CD4-positive, alpha-beta T cell treated with Interleukin-1 beta for 1 hour (primary cell): ENCODE data around the gene TRMT61A.

Source experiments
- DNase-seq, 2 donors: peaks; one replicate each; pipeline ENCODE4 v3.0.0-alpha.2; 2020 to 2022

TRMT61A gene

DNA sequence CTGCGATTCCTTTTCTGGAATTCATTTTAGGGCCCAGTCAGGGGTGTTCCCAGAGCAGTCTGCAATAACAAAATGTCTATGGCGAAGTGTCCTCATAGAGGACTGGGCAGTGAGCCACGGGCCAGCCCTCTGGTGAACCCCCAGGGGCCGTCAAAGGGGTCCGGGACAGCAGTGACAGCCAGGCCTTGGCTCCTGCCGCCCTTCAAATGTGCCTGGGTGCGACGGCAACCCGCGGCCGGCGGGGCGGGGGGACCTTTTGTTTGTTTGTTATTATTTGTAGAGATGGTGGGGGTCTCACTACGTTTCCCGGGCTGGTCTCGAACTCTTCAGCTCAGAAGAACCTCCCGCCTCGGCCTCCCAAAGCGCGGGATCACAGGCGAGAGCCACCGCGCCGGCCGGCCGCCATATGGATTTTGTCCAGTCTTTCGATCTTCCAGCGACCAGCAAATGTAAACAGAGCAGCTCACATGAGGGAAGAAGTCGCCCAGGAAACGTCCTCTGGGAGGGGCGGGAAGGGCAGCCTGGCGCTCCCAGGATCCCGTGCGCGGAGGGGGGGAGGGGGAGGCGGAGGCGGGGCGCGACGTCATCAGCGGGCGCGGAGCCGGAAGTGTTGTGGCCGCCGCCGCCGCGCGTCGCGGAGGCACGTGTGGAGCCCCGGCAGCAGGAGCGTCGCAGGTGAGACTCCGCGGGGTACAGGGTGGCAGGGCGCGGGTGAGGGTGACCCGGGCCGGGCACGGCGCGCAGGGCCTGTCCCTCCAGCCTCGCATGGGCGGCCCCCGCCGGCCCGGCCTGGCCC lies at the start of gene TRMT61A:
Gene TRMT61A, plus strand, starts transcription at position 610 of the 796 bp plus-strand sequence. CDS start 783 bp downstream, outside the sequence.
- DNase-seq: peak; percentile 80 to 82

GRCh38 chr14:103480595-103480994 lies 48.4 kb upstream of the TRMT61A start:
- DNase-seq: peak in 1 of 2 donors; percentile 20

GRCh38 chr14:103483600-103483999 lies 45.4 kb upstream of the TRMT61A start:
- DNase-seq: no peak

DNA sequence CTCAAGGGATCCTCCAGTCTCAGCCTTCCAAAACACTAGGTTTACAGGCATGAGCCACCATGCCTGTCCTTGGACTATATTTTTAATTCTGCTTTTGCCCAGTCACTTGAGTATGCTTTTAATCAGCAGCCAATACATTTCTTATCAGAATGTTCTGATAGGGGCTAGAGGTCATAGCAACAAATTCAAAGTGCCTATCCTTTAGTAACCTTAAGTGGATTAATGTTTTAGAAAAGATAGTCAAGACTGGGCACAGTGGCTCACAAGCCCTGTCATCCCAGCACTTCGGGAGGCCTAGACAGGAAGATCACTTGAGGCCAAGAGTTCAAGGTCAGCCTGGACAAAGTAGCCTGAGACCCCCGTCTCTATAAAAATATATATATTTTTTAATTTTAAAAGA lies 43.5 kb upstream of the TRMT61A start:
- no peak for DNase-seq

DNA sequence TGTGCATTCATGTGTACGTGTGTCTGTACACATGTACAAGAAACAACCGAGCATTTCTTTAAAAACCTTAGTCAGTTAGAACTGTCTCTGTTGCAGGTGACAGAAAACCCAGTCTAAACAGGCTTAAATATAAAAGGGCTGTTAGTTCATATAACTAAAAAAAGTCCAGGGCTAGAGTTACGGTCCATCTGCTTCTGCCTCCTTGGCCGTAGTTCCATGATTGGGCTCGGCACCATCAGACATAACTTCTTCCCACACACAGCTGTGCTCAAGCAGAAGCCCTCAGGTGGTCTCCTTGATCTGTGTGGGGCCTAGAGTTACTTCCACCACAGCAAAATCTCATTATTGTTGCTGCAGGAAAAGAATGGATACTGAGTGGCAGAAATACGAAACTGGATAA lies 40.9 kb upstream of the TRMT61A start:
- DNase-seq: no peak

DNA sequence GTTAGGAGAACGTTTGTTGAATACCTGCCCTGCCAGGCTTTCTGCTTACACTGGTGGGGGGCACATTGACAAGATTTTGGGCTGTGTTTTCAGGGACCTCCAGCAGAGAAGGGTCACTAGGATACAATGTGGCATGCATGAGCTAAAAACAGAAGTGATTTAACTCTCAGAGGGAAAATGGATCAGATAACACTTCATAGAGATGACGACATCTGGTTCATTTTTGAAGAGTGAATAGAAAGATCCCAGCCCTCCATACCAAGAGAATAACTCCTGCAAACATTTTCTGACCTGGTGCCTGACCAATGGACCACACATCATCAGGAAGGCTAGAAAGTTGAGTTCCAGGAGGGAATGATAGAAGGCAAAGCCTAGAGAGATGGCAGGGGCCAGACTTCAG lies 40.0 kb upstream of the TRMT61A start:
- no peak for DNase-seq

GRCh38 chr14:103489621-103490020 lies 39.4 kb upstream of the TRMT61A start:
- DNase-seq: no peak

GRCh38 chr14:103491691-103492090 lies 37.3 kb upstream of the TRMT61A start:
- no peak for DNase-seq

DNA sequence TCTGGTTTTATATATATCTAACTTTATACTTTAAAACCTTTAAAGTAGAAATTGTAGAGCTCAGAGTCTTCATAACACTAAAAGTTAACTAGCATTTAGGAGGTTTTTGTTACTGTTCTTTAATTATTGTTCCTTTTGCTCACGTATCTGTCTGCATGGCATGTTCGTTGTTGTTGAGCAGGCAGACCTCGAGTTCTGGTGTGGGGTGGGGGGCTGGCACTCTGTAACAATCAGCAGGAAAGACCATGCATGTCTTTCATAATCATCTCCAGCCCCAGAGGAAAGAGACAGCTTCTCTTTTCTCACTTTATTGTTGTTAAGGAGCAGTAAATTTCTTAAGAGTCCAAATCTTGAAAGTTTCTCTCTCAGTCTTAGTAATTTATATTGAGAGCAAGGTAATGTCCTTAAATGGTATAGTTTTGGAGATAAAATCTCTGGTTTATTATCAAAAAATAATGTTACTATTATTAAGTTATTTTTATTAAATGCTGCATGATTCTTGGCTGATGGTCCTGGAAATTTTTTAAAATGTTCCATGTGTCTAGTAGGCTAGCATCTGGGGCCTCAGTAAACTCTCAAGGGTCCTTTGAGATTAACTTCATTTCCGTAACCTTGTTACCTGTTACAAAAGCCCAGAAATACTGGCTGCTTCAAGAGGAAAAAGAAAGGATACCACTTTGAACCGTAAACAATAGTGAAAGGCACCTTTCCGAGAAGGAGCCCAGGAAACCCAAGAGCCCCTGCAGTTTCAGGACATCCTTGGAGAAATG lies 36.7 kb upstream of the TRMT61A start:
- no peak for DNase-seq

DNA sequence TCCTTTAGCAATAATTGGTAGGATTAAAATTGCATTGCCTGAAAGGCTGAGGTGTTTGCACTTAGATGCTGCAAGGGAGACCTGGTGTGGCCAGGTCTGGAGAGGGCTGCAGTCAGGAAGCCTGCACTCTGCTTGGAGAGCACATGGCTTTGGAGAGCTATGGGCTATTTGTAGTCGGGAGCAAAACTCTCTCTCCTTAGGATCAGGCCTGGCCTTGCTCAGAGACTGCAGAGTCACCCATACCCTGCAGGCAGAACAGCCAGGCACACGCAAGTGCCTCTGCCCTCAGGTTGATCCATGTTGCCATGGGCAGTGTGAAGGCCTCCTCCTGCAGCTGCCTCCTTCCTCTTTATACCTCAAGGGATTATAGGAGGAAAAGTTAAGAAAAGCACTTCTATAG lies 33.1 kb upstream of the TRMT61A start:
- DNase-seq: no peak

- no peak for DNase-seq
Observed at GRCh38 chr14:103496776-103497175, 32.2 kb upstream of the TRMT61A start.

DNA sequence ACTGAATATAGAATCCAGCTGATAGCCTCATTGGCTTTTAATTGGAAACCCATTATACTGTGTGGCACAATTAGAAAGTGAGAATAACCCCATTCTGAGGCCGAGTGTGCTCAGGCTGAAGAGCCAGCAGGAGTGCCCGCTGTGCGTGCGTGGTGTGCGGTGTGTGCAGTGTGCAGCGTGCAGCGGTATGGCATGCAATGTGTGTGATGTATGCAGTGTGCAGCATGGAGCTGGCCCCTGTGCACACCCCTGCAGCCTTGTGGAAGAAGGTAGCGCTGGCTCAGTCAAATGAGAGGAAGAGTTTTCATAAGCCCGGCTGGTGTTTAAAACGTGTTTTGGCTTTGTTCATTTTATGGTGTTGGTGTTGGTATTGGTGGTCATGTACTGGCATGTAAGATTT lies 29.3 kb upstream of the TRMT61A start:
- no peak for DNase-seq

- peak; percentile 72 to 73 for DNase-seq
Observed at GRCh38 chr14:103500148-103500990, 28.6 kb upstream of the TRMT61A start.

- DNase-seq: no peak
Observed at GRCh38 chr14:103501041-103501870, 27.7 kb upstream of the TRMT61A start.

GRCh38 chr14:103501921-103502669 lies 26.9 kb upstream of the TRMT61A start:
- no peak for DNase-seq

DNA sequence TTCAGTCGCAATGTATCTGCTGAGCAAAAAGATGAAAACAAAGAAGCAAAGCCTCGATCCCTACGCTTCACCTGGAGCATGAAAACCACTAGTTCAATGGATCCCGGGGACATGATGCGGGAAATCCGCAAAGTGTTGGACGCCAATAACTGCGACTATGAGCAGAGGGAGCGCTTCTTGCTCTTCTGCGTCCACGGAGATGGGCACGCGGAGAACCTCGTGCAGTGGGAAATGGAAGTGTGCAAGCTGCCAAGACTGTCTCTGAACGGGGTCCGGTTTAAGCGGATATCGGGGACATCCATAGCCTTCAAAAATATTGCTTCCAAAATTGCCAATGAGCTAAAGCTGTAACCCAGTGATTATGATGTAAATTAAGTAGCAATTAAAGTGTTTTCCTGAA lies 26.1 kb upstream of the TRMT61A start:
- DNase-seq: no peak

DNA sequence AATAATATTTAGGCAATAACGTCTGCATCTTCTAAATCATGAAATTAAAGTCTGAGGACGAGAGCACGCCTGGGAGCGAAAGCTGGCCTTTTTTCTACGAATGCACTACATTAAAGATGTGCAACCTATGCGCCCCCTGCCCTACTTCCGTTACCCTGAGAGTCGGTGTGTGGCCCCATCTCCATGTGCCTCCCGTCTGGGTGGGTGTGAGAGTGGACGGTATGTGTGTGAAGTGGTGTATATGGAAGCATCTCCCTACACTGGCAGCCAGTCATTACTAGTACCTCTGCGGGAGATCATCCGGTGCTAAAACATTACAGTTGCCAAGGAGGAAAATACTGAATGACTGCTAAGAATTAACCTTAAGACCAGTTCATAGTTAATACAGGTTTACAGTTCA lies 25.7 kb upstream of the TRMT61A start:
- no peak for DNase-seq

- DNase-seq: no peak
Observed at GRCh38 chr14:103504991-103505565, 23.9 kb upstream of the TRMT61A start.

GRCh38 chr14:103507751-103508150 lies 21.2 kb upstream of the TRMT61A start:
- DNase-seq: no peak

- DNase-seq: no peak
Observed at GRCh38 chr14:103508521-103509329, 20.3 kb upstream of the TRMT61A start.
